ENCODE results near the gene SEPSECS. TPM values are rescaled to one million over a fixed set of nuclear protein-coding genes. Genes with fewer than 3 reads are reported as not detected.
A peak's percentile ranks its signal among the peaks of the same experiment; 100 is the strongest.

Gene SEPSECS
- total and polyA plus RNA-seq, 2 of the 13 experiments (the other 11 are each of a cell fraction or from before 2014, with no cell fraction given) = 9.4 to 14.3 TPM

DNA sequence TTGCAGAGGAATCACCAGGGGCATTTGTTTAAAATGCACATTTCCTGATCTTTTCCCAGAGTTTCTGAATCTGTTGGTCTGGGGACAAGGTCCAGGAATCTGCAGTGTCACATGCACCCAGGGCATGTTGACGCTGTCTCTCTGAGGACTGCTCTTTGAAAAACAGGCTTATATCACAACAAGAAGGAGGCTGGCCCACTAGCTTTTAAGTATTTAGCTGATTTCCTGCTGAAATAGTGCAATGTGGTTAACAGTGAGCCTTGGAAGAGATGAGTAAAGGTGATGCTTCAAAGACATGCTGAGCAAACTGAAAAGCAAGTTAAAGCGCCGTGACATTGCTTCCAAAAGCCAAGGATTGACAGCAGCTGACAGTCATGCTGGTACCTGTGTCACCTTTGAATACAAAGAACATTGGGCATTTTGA is 18.6 kb upstream of the SEPSECS start (continued):
- TF ChIP-seq, protein P1, sequence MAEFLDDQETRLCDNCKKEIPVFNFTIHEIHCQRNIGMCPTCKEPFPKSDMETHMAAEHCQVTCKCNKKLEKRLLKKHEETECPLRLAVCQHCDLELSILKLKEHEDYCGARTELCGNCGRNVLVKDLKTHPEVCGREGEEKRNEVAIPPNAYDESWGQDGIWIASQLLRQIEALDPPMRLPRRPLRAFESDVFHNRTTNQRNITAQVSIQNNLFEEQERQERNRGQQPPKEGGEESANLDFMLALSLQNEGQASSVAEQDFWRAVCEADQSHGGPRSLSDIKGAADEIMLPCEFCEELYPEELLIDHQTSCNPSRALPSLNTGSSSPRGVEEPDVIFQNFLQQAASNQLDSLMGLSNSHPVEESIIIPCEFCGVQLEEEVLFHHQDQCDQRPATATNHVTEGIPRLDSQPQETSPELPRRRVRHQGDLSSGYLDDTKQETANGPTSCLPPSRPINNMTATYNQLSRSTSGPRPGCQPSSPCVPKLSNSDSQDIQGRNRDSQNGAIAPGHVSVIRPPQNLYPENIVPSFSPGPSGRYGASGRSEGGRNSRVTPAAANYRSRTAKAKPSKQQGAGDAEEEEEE (CRISPR knock-in tag; IDR thresholded peaks at IDR 0.05; ENCODE audit: borderline replicate concordance) = no peak
- TF ChIP-seq SAFB2 (CRISPR knock-in tag; IDR thresholded peaks at IDR 0.05; ENCODE audit: borderline replicate concordance, low read depth) (no peak), ZNF33B (CRISPR knock-in tag; IDR thresholded peaks at IDR 0.05) (no peak), ZMYM4 (CRISPR knock-in tag; IDR thresholded peaks at IDR 0.05) (peak; percentile 51; the same call in 1 of the 2 replicates), ZNF121 (CRISPR knock-in tag; IDR thresholded peaks at IDR 0.05) (no peak), PAF1 (CRISPR knock-in tag; IDR thresholded peaks at IDR 0.05) (no peak), KLF9 (CRISPR knock-in tag; IDR thresholded peaks at IDR 0.05; ENCODE audit: low read depth) (no peak), ESRRA (CRISPR knock-in tag; IDR thresholded peaks at IDR 0.05; ENCODE audit: low read depth) (no peak), NCOA1 (CRISPR knock-in tag; IDR thresholded peaks at IDR 0.05) (no peak), GTF3A (CRISPR knock-in tag; conservative IDR thresholded peaks at IDR 0.05) (no peak), MBNL3 (CRISPR knock-in tag; conservative IDR thresholded peaks at IDR 0.05) (no peak), ZNF562 (CRISPR knock-in tag; IDR thresholded peaks at IDR 0.05; ENCODE audit: borderline replicate concordance) (no peak), REL (CRISPR knock-in tag; conservative IDR thresholded peaks at IDR 0.05) (no peak), ZNF383 (CRISPR knock-in tag; IDR thresholded peaks at IDR 0.05; ENCODE audit: borderline replicate concordance) (no peak), ERF (CRISPR knock-in tag; IDR thresholded peaks at IDR 0.05) (peak; percentile 50; the same call in 1 of the 2 replicates), ZNF430 (CRISPR knock-in tag; IDR thresholded peaks at IDR 0.05) (no peak)
- TF ChIP-seq, protein P2, sequence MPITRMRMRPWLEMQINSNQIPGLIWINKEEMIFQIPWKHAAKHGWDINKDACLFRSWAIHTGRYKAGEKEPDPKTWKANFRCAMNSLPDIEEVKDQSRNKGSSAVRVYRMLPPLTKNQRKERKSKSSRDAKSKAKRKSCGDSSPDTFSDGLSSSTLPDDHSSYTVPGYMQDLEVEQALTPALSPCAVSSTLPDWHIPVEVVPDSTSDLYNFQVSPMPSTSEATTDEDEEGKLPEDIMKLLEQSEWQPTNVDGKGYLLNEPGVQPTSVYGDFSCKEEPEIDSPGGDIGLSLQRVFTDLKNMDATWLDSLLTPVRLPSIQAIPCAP (CRISPR knock-in tag; IDR thresholded peaks at IDR 0.05; ENCODE audit: low read depth) = no peak
- TF ChIP-seq, protein P3, sequence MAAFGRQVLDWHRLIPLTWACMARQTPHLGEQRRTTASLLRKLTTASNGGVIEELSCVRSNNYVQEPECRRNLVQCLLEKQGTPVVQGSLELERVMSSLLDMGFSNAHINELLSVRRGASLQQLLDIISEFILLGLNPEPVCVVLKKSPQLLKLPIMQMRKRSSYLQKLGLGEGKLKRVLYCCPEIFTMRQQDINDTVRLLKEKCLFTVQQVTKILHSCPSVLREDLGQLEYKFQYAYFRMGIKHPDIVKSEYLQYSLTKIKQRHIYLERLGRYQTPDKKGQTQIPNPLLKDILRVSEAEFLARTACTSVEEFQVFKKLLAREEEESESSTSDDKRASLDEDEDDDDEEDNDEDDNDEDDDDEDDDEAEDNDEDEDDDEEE (CRISPR knock-in tag; IDR thresholded peaks at IDR 0.05) = no peak
- TF ChIP-seq, protein P4, sequence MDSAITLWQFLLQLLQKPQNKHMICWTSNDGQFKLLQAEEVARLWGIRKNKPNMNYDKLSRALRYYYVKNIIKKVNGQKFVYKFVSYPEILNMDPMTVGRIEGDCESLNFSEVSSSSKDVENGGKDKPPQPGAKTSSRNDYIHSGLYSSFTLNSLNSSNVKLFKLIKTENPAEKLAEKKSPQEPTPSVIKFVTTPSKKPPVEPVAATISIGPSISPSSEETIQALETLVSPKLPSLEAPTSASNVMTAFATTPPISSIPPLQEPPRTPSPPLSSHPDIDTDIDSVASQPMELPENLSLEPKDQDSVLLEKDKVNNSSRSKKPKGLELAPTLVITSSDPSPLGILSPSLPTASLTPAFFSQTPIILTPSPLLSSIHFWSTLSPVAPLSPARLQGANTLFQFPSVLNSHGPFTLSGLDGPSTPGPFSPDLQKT (CRISPR knock-in tag; IDR thresholded peaks at IDR 0.05; ENCODE audit: borderline replicate concordance) = no peak
- TF ChIP-seq, protein P5, sequence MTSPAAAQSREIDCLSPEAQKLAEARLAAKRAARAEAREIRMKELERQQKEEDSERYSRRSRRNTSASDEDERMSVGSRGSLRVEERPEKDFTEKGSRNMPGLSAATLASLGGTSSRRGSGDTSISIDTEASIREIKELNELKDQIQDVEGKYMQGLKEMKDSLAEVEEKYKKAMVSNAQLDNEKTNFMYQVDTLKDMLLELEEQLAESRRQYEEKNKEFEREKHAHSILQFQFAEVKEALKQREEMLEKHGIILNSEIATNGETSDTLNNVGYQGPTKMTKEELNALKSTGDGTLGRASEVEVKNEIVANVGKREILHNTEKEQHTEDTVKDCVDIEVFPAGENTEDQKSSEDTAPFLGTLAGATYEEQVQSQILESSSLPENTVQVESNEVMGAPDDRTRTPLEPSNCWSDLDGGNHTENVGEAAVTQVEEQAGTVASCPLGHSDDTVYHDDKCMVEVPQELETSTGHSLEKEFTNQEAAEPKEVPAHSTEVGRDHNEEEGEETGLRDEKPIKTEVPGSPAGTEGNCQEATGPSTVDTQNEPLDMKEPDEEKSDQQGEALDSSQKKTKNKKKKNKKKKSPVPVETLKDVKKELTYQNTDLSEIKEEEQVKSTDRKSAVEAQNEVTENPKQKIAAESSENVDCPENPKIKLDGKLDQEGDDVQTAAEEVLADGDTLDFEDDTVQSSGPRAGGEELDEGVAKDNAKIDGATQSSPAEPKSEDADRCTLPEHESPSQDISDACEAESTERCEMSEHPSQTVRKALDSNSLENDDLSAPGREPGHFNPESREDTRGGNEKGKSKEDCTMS (CRISPR knock-in tag; conservative IDR thresholded peaks at IDR 0.05) = no peak
- TF ChIP-seq, protein P6, sequence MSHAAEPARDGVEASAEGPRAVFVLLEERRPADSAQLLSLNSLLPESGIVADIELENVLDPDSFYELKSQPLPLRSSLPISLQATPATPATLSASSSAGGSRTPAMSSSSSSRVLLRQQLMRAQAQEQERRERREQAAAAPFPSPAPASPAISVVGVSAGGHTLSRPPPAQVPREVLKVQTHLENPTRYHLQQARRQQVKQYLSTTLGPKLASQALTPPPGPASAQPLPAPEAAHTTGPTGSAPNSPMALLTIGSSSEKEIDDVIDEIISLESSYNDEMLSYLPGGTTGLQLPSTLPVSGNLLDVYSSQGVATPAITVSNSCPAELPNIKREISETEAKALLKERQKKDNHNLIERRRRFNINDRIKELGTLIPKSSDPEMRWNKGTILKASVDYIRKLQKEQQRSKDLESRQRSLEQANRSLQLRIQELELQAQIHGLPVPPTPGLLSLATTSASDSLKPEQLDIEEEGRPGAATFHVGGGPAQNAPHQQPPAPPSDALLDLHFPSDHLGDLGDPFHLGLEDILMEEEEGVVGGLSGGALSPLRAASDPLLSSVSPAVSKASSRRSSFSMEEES (CRISPR knock-in tag; IDR thresholded peaks at IDR 0.05) = peak; percentile 98
